Measurements from ENCODE around the gene GNG3. TPM values are rescaled to one million over a fixed set of nuclear protein-coding genes. Genes with fewer than 3 reads are reported as not detected.
"Not testable (repeated sequence)": the region's sequence is repeated elsewhere in the genome, so short reads cannot be mapped to it uniquely, and the experiment has no call there.

Gene GNG3
- total RNA-seq, 2 donors from 2014 or later = not detected

DNA sequence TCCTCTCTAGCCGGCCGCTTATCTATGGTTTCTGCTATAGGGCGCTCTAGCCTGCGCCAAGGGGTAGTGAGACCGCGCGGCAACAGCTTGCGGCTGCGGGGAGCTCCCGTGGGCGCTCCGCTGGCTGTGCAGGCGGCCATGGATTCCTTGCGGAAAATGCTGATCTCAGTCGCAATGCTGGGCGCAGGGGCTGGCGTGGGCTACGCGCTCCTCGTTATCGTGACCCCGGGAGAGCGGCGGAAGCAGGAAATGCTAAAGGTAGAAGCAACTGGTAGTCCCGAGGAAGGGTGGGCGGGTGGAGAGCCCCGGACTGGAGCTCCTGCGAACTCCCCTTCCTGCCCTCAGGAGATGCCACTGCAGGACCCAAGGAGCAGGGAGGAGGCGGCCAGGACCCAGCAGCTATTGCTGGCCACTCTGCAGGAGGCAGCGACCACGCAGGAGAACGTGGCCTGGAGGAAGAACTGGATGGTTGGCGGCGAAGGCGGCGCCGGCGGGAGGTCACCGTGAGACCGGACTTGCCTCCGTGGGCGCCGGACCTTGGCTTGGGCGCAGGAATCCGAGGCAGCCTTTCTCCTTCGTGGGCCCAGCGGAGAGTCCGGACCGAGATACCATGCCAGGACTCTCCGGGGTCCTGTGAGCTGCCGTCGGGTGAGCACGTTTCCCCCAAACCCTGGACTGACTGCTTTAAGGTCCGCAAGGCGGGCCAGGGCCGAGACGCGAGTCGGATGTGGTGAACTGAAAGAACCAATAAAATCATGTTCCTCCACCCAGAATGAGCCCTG lies 35.7 kb upstream of the GNG3 start, which contains the start of the genes LBHD1 and UQCC3:
Gene LBHD1 (minus strand): TSS at position 660 of the 782 bp plus-strand sequence. CDS start 2,236 bp downstream, outside the sequence.
Gene UQCC3 (plus strand): TSS at position 66 of the 782 bp plus-strand sequence. CDS start 73 bp downstream, at position 139.
- Histone ChIP-seq H3K9me3 (no peaks in the 10 kb centered on the region), H3K4me1 (replicated peaks) (peaks cover 13% of the 10 kb centered on the region), H3K36me3 (no peaks in the 10 kb centered on the region), H3K27ac (peak within 1 kb of the TSS; percentile 82 to 87), H3K4me3 (peak within 1 kb of the TSS; percentile 61 to 69), H3K27me3 (replicated peaks; ENCODE audit: insufficient read depth) (no peaks in the 10 kb centered on the region)
- DNase-seq (ENCODE audit: low spot score) = peak; percentile 87
- TF ChIP-seq, protein P1, sequence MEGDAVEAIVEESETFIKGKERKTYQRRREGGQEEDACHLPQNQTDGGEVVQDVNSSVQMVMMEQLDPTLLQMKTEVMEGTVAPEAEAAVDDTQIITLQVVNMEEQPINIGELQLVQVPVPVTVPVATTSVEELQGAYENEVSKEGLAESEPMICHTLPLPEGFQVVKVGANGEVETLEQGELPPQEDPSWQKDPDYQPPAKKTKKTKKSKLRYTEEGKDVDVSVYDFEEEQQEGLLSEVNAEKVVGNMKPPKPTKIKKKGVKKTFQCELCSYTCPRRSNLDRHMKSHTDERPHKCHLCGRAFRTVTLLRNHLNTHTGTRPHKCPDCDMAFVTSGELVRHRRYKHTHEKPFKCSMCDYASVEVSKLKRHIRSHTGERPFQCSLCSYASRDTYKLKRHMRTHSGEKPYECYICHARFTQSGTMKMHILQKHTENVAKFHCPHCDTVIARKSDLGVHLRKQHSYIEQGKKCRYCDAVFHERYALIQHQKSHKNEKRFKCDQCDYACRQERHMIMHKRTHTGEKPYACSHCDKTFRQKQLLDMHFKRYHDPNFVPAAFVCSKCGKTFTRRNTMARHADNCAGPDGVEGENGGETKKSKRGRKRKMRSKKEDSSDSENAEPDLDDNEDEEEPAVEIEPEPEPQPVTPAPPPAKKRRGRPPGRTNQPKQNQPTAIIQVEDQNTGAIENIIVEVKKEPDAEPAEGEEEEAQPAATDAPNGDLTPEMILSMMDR (IDR thresholded peaks at IDR 0.05) = peak in 1 of 4 experiments; percentile 22
- TF ChIP-seq POLR2A (IDR thresholded peaks at IDR 0.05) = peak; percentile 49
- TF ChIP-seq POLR2AphosphoS5 (IDR thresholded peaks at IDR 0.05) = peak; percentile 80
- under 1% methylated on average over 52 of the region's 59 CpGs for WGBS
- intact Hi-C loops (cut with DNase I) = no loop called here

DNA sequence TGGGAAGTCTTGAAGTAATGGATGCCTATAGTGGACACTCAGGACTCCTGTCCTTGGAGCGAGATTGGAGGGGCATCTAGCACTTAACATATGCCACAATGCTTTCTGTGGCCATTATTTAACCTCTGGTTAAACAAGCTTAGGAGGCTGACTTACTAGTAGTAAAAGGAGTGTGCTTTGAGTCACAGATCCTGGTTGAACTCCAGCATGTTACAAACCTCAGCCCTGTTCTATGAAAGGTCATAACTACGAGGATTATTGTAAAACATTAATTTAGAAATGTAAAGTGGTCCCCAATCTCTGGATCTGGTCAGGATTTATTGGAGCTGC lies 34.3 kb upstream of the GNG3 start:
- H3K27ac ChIP-seq = no peak overlapping the region
- 62% methylated on average over 2 of the region's 2 CpGs for WGBS
- no peaks in the 10 kb centered on the region for H3K27me3 ChIP-seq (replicated peaks; ENCODE audit: insufficient read depth)
- H3K4me1 ChIP-seq (replicated peaks) = peaks cover 18% of the 10 kb centered on the region
- no peak for DNase-seq (ENCODE audit: low spot score)
- no peaks in the 10 kb centered on the region for H3K9me3 ChIP-seq
- intact Hi-C loops (cut with DNase I) = no loop called here
- no peaks in the 10 kb centered on the region for H3K36me3 ChIP-seq
- TF ChIP-seq POLR2AphosphoS5 (IDR thresholded peaks at IDR 0.05) (no peak), POLR2A (IDR thresholded peaks at IDR 0.05) (no peak)
- TF ChIP-seq, protein P1 (IDR thresholded peaks at IDR 0.05) = no peak
- H3K4me3 ChIP-seq = no peak overlapping the region

DNA sequence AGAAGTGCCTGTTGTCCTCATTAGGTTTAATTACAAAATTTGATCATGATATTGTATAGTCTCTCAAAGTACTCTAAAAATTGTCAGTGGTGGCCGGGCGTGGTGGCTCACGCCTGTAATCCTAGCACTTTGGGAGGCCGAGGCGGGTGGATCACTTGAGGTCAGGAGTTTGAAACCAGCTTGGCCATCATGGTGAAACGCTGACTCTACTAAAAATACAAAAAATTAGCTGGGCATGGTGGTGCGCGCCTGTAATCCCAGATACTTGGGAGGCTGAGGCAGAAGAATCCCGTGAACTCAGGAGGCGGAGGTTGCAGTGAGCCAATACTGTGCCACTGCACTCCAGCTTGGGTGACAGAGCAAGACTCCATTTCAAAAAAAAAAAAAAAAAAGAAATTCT lies 32.1 kb upstream of the GNG3 start:
- H3K4me3 ChIP-seq; H3K27me3 ChIP-seq (replicated peaks; ENCODE audit: insufficient read depth); H3K9me3 ChIP-seq; H3K36me3 ChIP-seq; H3K27ac ChIP-seq; intact Hi-C loops (cut with DNase I); DNase-seq (ENCODE audit: low spot score): not testable (repeated sequence)
- peaks cover 18% of the 10 kb centered on the region for H3K4me1 ChIP-seq (replicated peaks)
- 91% methylated on average over 10 of the region's 10 CpGs for WGBS

DNA sequence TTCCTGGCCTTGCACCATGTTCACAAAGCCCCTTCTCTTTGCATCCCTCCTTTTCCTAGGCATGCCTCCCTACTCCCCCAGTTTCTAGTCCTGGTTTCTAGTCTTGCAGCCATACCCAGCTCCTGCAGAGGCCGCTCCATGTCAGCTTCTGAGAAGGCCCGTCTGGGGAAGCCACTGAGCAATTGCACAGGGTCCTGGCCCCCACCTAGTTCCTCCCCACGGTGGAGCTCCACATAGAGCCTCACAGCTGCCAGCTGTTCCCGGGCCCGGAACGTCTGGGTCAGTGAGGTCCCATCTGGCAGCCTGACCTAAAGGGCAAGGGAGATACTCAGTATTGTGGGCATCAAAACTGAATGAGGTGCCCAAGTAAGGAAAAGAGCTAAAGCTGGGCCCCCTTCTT lies 30.8 kb upstream of the GNG3 start:
- no peak for DNase-seq (ENCODE audit: low spot score)
- H3K9me3 ChIP-seq = no peaks in the 10 kb centered on the region
- no peaks in the 10 kb centered on the region for H3K27me3 ChIP-seq (replicated peaks; ENCODE audit: insufficient read depth)
- H3K4me3 ChIP-seq = no peak overlapping the region
- intact Hi-C loops (cut with DNase I) = no loop called here
- H3K27ac ChIP-seq = no peak overlapping the region
- H3K4me1 ChIP-seq (replicated peaks) = peaks cover 16% of the 10 kb centered on the region
- 51% methylated on average over 6 of the region's 6 CpGs for WGBS
- H3K36me3 ChIP-seq = no peaks in the 10 kb centered on the region
- no peak for TF ChIP-seq POLR2A (IDR thresholded peaks at IDR 0.05)
- TF ChIP-seq, protein P1 (IDR thresholded peaks at IDR 0.05) = no peak
- TF ChIP-seq POLR2AphosphoS5 (IDR thresholded peaks at IDR 0.05) = no peak

DNA sequence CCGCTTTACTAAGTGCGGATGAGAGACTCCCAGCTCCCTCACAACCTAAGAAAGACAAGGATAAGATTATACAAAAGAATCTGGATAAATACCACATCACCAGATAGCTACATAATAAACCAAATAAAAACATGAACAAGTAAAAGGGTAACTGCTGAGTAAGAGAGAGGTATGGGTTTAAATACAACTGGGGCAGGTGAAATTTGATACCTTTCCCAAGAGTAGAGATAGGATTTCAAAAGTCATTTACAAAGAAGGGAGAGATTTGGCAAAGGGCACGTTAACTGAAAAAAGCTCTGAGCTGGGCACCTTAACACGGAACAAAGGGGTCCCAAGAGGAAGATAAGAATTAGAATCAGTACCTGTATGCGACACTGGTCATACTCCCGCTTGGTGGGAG lies 30.3 kb upstream of the GNG3 start:
- Histone ChIP-seq H3K9me3 (no peaks in the 10 kb centered on the region), H3K27me3 (replicated peaks; ENCODE audit: insufficient read depth) (no peaks in the 10 kb centered on the region), H3K27ac (no peak overlapping the region), H3K4me1 (replicated peaks) (peaks cover 16% of the 10 kb centered on the region), H3K36me3 (no peaks in the 10 kb centered on the region), H3K4me3 (no peak overlapping the region)
- intact Hi-C loops (cut with DNase I) = no loop called here
- TF ChIP-seq, protein P1 (IDR thresholded peaks at IDR 0.05) = no peak
- no peak for TF ChIP-seq POLR2AphosphoS5 (IDR thresholded peaks at IDR 0.05)
- TF ChIP-seq POLR2A (IDR thresholded peaks at IDR 0.05) = no peak
- no peak for DNase-seq (ENCODE audit: low spot score)
- WGBS = 67% methylated on average over 6 of the region's 6 CpGs

Data from prostate gland (tissue), 2 donors.